NOMO-1 (cell line): Measurements from ENCODE around the gene GFOD1.
"Not testable (repeated sequence)": the region's sequence is repeated elsewhere in the genome, so short reads cannot be mapped to it uniquely, and the experiment has no call there.

Source experiments
- DNase-seq, 2 experiments: peaks; one replicate each; lab custom pipeline; 2025; ENCODE audit not compliant: unreplicated experiment in 2 of 2; lab: John Stamatoyannopoulos, UW

The GFOD1 gene

GRCh38 chr6:13511913-13512717 is 24.7 kb upstream of the GFOD1 start:
- DNase-seq, result no peak

DNA sequence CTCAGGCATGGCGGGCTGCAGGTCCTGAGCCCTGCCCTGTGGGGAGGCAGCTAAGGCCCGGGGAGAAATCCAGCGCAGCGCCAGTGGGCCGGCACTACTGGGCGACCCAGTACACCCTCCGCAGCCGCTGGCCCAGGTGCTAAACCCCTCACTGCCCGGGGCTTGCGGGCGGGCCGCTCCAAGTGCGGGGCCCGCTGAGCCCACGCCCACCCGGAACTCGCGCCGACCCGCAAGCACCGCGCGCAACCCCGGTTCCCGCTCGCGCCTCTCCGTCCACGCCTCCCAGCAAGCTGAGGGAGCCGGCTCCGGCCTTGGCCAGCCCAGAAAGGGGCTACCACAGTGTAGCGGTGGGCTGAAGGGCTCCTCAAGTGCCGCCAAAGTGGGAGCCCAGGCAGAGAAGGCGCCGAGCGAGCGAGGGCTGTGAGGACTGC is 23.8 kb upstream of the GFOD1 start:
- DNase-seq, result not testable (repeated sequence)

- DNase-seq, result not testable (repeated sequence)
Measured at GRCh38 chr6:13510433-13510832, 23.0 kb upstream of the GFOD1 start.

DNA sequence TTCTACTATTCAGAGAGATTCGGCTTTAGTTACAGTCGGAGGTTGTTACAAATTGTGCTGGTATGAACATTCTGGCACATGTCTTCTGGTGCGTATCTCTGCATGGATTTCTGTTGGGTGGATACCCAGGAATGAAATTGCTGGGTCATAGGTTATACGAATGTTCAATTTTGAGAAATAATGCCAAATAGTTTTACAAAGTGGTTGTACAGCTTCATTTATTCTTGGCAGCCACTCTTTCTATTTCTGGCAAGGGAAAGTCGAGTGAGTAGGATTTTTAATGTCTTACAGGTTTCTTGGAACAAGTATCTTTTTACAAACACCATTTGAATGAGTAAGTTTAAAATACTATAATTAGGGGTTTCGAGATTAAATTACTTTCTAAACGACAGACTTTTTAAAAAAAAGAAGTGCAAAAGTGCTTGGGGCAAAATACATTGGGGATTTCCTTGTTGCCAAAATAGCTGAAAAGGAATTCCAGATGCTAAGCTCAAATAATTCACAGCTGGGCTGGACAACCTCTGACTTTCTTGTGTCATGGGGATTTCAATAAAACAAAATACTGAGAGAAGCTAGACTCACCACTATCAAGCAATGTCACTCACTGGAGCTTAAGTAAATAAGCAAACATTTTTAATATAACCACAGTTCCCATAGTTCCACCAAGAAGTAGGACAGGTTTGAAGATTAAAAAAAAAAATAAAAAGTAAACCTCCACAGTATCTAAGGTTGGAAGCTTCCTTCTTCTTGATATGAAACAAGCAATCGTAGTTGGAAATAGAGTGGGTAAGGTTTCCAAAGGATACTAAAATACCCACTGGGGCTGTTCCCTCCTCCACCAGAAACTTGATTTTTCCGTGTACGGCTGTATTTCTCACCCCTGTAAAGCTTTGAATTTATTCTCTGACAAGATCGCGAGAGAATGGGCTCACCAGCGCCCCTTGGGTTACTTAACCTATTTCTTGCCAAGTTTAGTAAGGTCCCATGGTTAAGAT is 21.6 kb upstream of the GFOD1 start:
- no peak for DNase-seq

- DNase-seq, result no peak
Measured at GRCh38 chr6:13507306-13507860, 20.0 kb upstream of the GFOD1 start.

- DNase-seq, result no peak
Measured at GRCh38 chr6:13505345-13505734, 17.9 kb upstream of the GFOD1 start.

- no peak for DNase-seq
Measured at GRCh38 chr6:13504611-13505344, 17.4 kb upstream of the GFOD1 start.

DNA sequence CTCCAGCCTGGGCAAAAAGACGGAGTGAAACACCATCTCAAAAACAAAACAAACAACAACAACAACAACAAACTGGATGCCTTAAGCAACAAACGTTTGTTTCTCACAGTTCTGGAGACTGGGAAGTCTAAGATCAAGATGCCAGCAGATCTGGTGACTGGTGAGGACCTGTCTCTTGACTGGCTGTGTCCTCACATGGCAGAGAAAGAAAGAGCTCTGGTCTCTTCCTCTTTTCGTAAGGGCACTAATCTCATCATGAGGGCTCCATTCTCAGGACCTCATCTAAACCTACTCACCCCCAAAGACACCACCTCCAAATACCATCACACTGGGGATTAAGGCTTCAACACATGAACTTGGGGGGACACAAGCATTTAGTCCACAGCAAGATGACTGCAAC is 13.5 kb upstream of the GFOD1 start:
- DNase-seq, result no peak

DNA sequence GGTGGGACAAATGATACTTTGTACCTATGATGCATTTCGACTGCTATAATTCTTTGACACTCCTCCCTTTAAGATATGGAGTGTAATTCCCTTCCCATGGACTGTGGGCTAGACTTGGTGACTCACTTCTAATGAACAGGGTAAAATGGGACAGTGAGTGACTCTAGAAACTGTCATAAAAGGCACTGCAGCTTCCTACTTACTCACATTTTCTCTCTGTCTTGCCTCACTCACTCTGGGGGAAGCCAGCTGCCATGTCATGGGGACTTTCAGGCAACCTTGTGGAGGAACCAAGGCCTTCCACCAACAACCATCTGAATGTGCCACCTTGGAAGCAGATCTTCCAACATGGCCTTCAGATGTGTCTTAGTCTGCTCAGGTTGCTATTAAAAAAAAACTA is 12.9 kb upstream of the GFOD1 start:
- DNase-seq, result no peak

GRCh38 chr6:13496513-13497190 is 9.3 kb upstream of the GFOD1 start:
- no peak for DNase-seq

- DNase-seq, result no peak
Measured at GRCh38 chr6:13495818-13496217, 8.4 kb upstream of the GFOD1 start.

DNA sequence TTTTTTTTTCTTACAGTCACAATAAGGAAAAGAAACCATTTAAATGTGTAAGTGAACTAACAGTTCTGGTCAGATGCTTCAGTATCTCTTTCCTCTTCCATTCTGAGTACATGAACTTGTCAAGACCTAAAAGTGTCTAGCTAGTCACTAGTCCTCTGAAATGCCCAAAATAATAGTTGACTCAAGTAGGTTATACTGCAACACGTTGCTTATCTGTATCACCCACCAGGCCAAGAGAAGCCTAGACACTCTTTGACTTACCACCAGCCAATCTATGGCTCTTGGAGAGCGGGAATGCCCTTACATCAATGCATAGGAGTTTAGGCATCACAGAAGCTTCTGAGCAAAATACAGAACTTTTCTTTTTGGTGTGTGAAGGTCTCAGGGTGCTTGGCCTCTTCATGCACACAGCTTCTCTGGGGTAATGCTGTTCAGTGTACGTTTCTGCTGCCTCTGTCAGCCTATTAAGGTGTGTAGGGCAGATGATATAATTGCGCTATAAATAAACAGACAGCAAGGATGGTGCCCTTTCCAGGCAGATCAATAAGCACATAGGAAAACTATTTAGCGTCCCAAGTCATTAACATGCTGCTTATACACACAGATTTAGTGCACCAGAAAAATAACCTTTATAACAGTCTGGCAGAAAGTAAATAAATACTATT is 7.8 kb upstream of the GFOD1 start:
- no peak for DNase-seq

- no peak for DNase-seq
Measured at GRCh38 chr6:13494137-13494536, 6.7 kb upstream of the GFOD1 start.

- DNase-seq, result no peak
Measured at GRCh38 chr6:13493147-13493546, 5.7 kb upstream of the GFOD1 start.

DNA sequence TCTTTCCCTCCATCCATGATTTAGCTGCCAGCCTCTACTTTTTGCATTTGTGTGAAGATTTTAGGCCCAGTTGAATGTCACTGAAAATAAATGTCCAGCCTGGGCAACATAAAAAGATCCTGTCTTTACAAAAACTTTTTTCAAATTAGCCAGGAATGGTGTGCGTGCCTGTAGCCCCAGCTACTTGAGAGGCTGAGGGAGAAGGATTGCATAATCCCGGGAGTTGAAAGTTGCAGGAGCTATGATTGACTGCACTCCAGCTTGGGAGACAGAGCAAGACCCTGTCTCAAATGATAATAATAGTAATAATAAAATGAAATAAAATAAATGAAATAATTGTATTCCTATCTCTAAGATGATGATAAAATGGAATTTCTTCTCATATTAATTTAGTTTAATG is 5.0 kb upstream of the GFOD1 start:
- DNase-seq, result no peak

DNA sequence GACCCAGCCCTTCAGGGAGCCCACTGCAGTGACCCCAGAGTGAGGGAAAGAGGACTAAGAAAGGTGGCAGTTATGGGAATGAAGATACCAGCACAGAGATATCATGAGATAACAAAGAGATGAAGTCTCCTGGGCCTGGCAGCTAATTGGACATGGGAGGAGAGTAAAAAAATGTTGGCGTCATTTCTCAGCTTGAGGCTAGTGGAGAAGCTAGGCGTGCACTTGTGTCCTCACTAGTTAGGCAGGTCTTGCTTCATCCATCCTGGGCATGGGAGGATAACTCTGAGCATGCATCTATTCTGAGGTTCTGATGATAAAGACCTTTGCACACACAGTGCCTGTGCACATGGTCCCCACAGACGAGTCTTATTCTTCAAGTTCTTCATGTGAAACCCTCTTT is 4.1 kb upstream of the GFOD1 start:
- no peak for DNase-seq

- no peak for DNase-seq
Measured at GRCh38 chr6:13490402-13490801, 3.0 kb upstream of the GFOD1 start.

DNA sequence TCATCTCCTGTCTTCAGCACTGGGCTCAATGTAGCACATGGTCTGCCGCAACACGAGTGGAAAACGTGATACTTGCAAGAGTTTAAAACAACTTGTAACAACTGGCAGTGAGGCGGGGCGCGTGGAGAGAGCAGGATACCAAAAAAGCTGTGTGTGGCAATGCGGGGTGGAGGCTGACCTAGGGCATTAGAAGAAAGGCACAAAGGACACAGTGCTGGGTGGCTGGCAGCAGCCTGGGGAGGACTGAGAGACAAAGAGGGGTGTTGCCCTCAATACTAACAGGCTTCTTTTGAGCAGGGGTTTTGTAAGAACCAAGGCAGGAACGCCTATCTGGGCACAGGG is 1.5 kb upstream of the GFOD1 start:
- no peak for DNase-seq

- no peak for DNase-seq
Measured at GRCh38 chr6:13488015-13488895, 855 bp upstream of the GFOD1 start.
